Astrocyte of the spinal cord (primary cell): ENCODE measurements around the gene POU3F1.
A peak's percentile ranks its signal among the peaks of the same experiment; 100 is the strongest.

Experiments used
- DNase-seq: peaks from one replicate; pipeline ENCODE4 v3.0.0; 2011; ENCODE audit warnings: low read depth, low spot score
- H3K4me3 ChIP-seq: 2 replicates; pipeline ENCODE4 v1.5.1; 2011; ENCODE audit warnings: low read depth, mild to moderate bottlenecking, low read length, moderate library complexity
- CTCF ChIP-seq: IDR thresholded peaks from 2 replicates; pipeline ENCODE4 v1.5.1; 2012; ENCODE audit warnings: low read depth, mild to moderate bottlenecking, low read length, inconsistent platforms
- in situ Hi-C: cut with HindIII; loops from 2 replicates; pipeline ENCODE4 v1.10.0; 2017; ENCODE audit warnings: low sequenced_read_pairs

POU3F1 gene

DNA sequence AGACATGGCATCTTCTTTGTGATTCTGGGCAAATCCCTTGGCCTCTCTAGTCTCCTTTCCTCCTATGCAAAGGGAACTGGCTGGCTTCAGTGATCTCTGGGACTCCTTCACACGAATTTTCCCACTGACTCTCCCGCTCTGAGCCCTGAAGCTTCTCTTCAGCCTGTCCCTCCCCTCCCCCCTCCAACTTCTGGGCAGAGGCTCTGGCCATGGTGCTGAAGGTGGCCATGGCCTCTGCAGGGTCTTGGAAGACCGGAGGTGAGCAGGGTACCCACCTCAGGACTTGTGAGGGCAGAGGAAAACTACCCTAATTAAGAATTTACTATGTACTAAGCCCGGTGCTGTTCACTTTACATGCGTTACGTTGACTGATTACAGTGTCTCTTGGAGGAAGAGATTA lies 29.4 kb upstream of the POU3F1 start:
- DNase-seq, result peak; percentile 33
- no peak overlapping the region for H3K4me3 ChIP-seq
- in situ Hi-C loops, result no loop called here
- no peak for TF ChIP-seq CTCF

GRCh38 chr1:38075191-38075590 lies 28.6 kb upstream of the POU3F1 start:
- TF ChIP-seq CTCF, result no peak
- in situ Hi-C loops, result no loop called here
- H3K4me3 ChIP-seq, result no peak overlapping the region
- DNase-seq, result no peak

GRCh38 chr1:38074302-38074677 lies 27.7 kb upstream of the POU3F1 start:
- in situ Hi-C loops, result no loop called here
- TF ChIP-seq CTCF, result no peak
- DNase-seq, result no peak
- no peak overlapping the region for H3K4me3 ChIP-seq

DNA sequence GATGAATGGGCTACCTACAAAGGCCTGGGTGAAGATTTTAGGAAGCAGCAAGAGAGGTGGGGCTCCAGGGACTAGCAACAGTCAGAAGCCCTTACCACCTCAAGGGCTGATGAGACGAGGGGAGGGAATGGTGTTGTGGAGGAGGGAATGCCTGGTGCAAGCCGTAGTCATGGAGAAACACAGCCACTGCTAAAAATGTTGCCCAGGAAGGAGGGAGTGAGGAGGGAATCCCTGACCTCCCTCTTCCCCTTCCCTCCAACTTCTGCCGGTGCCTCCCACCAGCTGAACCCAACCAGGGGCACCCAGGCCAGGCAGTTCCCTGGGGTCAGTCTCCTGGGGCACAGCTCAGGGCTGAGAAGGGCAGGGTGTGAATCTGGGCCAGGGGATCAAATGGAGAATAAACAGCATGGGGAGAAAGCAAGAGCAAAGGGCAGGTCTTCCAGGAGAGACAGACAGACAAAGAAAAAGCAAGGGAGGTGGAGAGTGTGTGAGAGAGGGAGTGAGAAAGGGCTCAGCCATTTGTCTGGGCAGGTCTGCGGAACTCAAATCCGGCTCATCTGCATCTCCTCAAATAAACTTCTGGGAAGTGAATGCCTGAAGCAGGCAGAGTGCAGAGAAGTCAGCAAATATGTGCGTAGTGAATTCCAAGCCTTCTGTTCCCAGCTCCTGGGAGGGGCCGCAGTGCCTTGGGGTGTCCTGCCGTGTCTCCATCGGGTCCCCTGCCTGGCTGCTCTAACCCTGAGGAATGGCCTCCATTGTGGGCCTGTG lies 27.1 kb upstream of the POU3F1 start:
- DNase-seq, result no peak
- TF ChIP-seq CTCF, result no peak
- in situ Hi-C loops, result no loop called here
- no peak overlapping the region for H3K4me3 ChIP-seq

DNA sequence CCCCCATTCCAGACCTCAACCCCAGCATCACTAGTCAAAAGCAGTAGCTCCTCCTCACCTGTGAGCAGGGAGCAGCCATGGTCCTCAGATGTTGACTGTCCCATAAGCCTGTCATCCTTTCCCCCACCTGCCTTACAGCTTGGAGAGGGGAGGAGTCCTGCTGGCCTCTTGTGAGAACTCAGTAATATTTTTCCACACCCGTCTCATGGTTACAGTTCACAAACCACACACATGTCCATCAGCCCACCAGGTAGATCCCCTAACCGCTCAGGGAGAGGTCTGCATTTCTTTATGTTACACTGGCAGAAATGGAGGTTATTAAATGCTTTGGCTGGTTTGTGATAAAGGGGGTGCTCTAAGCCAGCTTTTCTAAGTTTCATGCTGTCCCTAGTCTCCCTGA lies 26.3 kb upstream of the POU3F1 start:
- in situ Hi-C loops, result no loop called here
- no peak for DNase-seq
- no peak overlapping the region for H3K4me3 ChIP-seq
- TF ChIP-seq CTCF, result no peak

DNA sequence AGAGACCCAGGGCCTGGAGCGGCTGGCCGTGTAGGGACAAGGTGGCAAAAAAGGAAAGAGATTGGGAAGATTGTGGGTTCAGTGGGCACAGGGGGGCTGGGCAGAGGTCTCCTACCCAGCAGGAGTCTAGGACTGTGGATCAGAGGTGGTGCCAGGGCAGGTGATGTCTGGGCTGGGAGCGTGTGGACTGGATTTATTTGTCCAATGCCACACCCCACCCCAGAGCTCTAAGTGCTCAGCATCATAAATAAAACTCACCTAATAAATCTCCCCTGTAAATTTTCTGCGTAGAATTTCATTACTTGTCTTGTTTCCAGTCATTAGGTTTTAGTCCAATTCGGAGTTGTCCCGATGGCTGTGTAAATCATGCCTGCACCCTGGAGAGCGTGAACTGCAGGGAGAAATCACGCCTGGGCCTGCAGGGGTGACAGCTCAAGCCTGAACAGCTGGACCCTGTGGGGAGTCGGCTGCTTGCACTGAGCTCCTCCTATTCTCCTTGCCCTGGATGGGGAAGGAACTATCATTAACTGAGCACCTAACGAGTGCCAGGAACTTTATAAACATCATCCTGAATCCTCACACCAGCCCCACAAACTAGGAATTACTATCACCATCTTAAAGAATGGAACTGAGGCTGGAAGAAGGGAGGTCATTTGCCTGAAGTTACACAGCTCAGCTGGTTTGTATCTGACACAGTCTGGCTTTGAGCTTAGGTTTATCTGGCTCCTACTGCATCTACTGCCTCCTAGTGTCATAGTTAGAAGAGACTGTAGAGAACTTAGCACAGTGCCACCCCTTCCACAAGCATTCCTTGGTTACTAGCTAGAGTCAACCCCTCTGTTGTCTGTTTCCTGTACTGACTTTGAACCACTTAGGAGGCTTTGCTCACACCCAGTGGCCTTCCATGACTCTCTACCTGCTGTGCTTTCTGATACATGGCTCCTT lies 25.0 kb upstream of the POU3F1 start:
- peak; percentile 22 for DNase-seq
- no peak overlapping the region for H3K4me3 ChIP-seq
- peak; percentile 50 for TF ChIP-seq CTCF
- in situ Hi-C loops, result no loop called here
